ENCODE data around the gene HOPX.

DNA sequence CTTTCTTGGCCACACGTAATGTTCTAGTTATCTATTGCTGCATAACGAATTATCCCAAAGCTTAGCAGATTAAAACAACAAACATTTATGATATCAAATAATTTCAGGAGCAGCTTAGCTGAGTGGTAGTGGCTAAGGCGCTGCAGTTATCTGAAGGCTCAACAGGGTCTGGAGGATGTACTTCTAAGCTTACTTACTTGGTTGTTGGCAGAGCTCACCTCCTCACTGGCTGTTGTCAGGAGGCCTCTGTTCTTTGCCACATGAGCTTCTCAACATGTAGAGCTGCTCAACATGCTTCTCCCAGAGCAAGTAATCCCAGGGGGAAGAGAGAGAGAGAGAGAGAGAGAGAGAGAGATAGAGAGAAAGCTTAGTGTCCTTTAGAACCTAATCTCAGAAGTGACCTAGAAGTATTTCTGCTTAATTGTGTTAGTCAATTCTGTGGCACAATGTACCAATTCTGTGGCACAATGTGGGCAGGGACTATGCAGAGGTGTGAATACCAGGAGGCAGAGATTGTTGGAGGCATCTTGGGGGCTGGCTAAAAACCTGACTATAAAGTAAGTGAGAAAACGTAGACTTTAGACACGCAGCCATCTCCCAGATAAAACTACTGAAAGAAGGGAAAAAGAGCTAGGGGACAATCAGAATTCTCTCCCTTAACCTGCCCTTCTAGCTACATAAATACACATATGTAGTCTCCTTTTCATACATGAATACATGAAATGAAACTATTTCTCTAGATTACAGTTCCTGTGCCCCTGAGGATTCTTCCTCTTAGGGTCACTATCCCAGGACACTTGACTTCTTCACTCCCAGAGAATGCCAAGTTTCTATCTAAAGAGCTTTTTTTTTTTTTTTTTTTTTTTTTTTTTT lies 40.2 kb downstream of the HOPX start:
- TF ChIP-seq, protein P1, sequence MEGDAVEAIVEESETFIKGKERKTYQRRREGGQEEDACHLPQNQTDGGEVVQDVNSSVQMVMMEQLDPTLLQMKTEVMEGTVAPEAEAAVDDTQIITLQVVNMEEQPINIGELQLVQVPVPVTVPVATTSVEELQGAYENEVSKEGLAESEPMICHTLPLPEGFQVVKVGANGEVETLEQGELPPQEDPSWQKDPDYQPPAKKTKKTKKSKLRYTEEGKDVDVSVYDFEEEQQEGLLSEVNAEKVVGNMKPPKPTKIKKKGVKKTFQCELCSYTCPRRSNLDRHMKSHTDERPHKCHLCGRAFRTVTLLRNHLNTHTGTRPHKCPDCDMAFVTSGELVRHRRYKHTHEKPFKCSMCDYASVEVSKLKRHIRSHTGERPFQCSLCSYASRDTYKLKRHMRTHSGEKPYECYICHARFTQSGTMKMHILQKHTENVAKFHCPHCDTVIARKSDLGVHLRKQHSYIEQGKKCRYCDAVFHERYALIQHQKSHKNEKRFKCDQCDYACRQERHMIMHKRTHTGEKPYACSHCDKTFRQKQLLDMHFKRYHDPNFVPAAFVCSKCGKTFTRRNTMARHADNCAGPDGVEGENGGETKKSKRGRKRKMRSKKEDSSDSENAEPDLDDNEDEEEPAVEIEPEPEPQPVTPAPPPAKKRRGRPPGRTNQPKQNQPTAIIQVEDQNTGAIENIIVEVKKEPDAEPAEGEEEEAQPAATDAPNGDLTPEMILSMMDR (IDR thresholded peaks at IDR 0.05) = no peak
- no peak for TF ChIP-seq ZFX (IDR thresholded peaks at IDR 0.05; ENCODE audit: borderline replicate concordance)
